GM23338 (cell line): ENCODE measurements around the gene SLC12A3. TPM values are rescaled to one million over a fixed set of nuclear protein-coding genes. Genes with fewer than 3 reads are reported as not detected.

Experiments used
- ATAC-seq: fragments of 200-7000 bp; cut with Tn5 transposase; 3 replicates; pipeline ENCODE4 v1.9.1; 2020
- DNase-seq: peaks from one replicate; pipeline ENCODE4 v3.0.0-alpha.2; 2015; ENCODE audit warnings: low spot score
- H2AFZ ChIP-seq: fragments of 200-600 bp; sonication (generic); 2 replicates; pipeline ENCODE4 v1.8.0; 2016; ENCODE audit warnings: antibody characterized with exemption, mild to moderate bottlenecking, moderate library complexity
- H3F3A ChIP-seq: fragments of 200-600 bp; sonication (generic); replicated peaks from 2 replicates; pipeline ENCODE4 v1.8.0; 2017; ENCODE audit warnings: antibody characterized with exemption, mixed run types, low read depth
- H3K27ac ChIP-seq: fragments of 200-600 bp; sonication (generic); 2 replicates; pipeline ENCODE4 v1.6.1; 2016; ENCODE audit warnings: low read depth
- H3K27me3 ChIP-seq: fragments of 200-600 bp; sonication (generic); 2 replicates; pipeline ENCODE4 v1.8.0; 2016; ENCODE audit warnings: mild to moderate bottlenecking, mixed run types, moderate library complexity; ENCODE audit not compliant: insufficient read depth
- H3K36me3 ChIP-seq: fragments of 200-600 bp; sonication (generic); 2 replicates; pipeline ENCODE4 v1.8.0; 2016; ENCODE audit warnings: mild to moderate bottlenecking; ENCODE audit not compliant: insufficient read depth
- H3K4me1 ChIP-seq: fragments of 200-600 bp; sonication (generic); 2 replicates; pipeline ENCODE4 v1.8.0; 2016; ENCODE audit warnings: mild to moderate bottlenecking, moderate library complexity; ENCODE audit not compliant: insufficient read depth
- H3K4me2 ChIP-seq: fragments of 200-600 bp; sonication (generic); 2 replicates; pipeline ENCODE4 v1.7.1; 2017; ENCODE audit warnings: mixed run types
- H3K4me3 ChIP-seq: fragments of 200-600 bp; sonication (generic); 2 replicates; pipeline ENCODE4 v1.6.1; 2016; ENCODE audit warnings: mixed run types
- H3K79me2 ChIP-seq: fragments of 200-600 bp; sonication (generic); replicated peaks from 2 replicates; pipeline ENCODE4 v1.8.0; 2017; ENCODE audit warnings: mild to moderate bottlenecking; ENCODE audit not compliant: insufficient read depth
- H3K9me2 ChIP-seq: fragments of 200-600 bp; sonication (generic); 2 replicates; pipeline ENCODE4 v1.8.0; 2017; ENCODE audit not compliant: insufficient read depth
- H4K20me1 ChIP-seq: fragments of 200-600 bp; sonication (generic); replicated peaks from 2 replicates; pipeline ENCODE4 v1.8.0; 2017; ENCODE audit warnings: mild to moderate bottlenecking; ENCODE audit not compliant: insufficient read depth
- H3K27ac Mint-ChIP-seq: 2 replicates; pipeline ENCODE4 v1.8.0; 2020; ENCODE audit warnings: inconsistent platforms, mild to moderate bottlenecking, moderate library complexity, mixed read lengths
- H3K27me3 Mint-ChIP-seq: 3 replicates; pipeline ENCODE4 v1.8.0; 2022; ENCODE audit warnings: low read depth, mild to moderate bottlenecking, moderate library complexity, mixed read lengths, inconsistent platforms; ENCODE audit not compliant: insufficient read depth, poor library complexity
- H3K36me3 Mint-ChIP-seq: 3 replicates; pipeline ENCODE4 v1.8.0; 2021; ENCODE audit warnings: low read depth, mild to moderate bottlenecking, inconsistent platforms, moderate library complexity, mixed read lengths
- H3K4me1 Mint-ChIP-seq: 3 replicates; pipeline ENCODE4 v1.8.0; 2020; ENCODE audit warnings: mild to moderate bottlenecking, inconsistent platforms, mixed read lengths
- H3K4me3 Mint-ChIP-seq: 3 replicates; pipeline ENCODE4 v1.8.0; 2021; ENCODE audit warnings: moderate library complexity, mild to moderate bottlenecking, inconsistent platforms, mixed read lengths
- H3K9me3 Mint-ChIP-seq: 3 replicates; pipeline ENCODE4 v1.8.0; 2020; ENCODE audit warnings: moderate library complexity, mild to moderate bottlenecking, inconsistent platforms, mixed read lengths
- CREB1 ChIP-seq: fragments of 250-450 bp; sonication (Bioruptor Pico); IDR thresholded peaks from 2 replicates; pipeline ENCODE4 v1.5.0; 2020; ENCODE audit warnings: low read depth, mild to moderate bottlenecking, moderate library complexity
- EZH2 ChIP-seq: fragments of 200-600 bp; sonication (generic); IDR thresholded peaks from one replicate; pipeline ENCODE4 v1.8.0; 2017; ENCODE audit warnings: antibody characterized with exemption, mild to moderate bottlenecking, low read depth; ENCODE audit not compliant: unreplicated experiment
- JUNB ChIP-seq: IDR thresholded peaks from one replicate; pipeline ENCODE4 v1.6.1; 2016; ENCODE audit warnings: antibody characterized with exemption; ENCODE audit not compliant: unreplicated experiment
- NANOG ChIP-seq: IDR thresholded peaks from 2 replicates; pipeline ENCODE4 v1.6.1; 2016; ENCODE audit warnings: antibody characterized with exemption, borderline replicate concordance
- ZNF114 ChIP-seq: fragments of 250-450 bp; sonication (Bioruptor Pico); IDR thresholded peaks from 2 replicates; pipeline ENCODE4 v1.5.0; 2020; ENCODE audit warnings: mild to moderate bottlenecking, moderate library complexity
- ZNF331 ChIP-seq: fragments of 250-450 bp; sonication (Bioruptor Pico); IDR thresholded peaks from 2 replicates; pipeline ENCODE4 v1.5.0; 2020; ENCODE audit warnings: low read depth, mild to moderate bottlenecking, moderate library complexity
- polyA plus RNA-seq: library from polyadenylated mRNA; unstranded; fragments of >200 nt; fragmentation: Nextera tagmentation; extraction: Ambion mirVana; gene quantifications from 2 replicates; pipeline ENCODE4 v1.2.1, GENCODE V29; 2016
- total RNA-seq: library from RNA; depleted of rRNA; stranded (reverse); fragments of >200 nt; shearing (Covaris generic); gene quantifications from 2 replicates; pipeline ENCODE4 v1.2.3, GENCODE V29; 2014
- TF ChIP-seq, protein P1 (sequence below): IDR thresholded peaks from one replicate; pipeline ENCODE4 v1.6.1; 2018; ENCODE audit warnings: antibody characterized with exemption; ENCODE audit not compliant: unreplicated experiment
- TF ChIP-seq, protein P2 (sequence below): fragments of 250-450 bp; sonication (Bioruptor Pico); IDR thresholded peaks from 2 replicates; pipeline ENCODE4 v1.5.0; 2020; ENCODE audit warnings: mild to moderate bottlenecking, moderate library complexity
- TF ChIP-seq, protein P3 (sequence below): IDR thresholded peaks from 2 replicates; pipeline ENCODE4 v1.6.1; 2016; ENCODE audit warnings: antibody characterized with exemption

Gene SLC12A3
- total and polyA plus RNA-seq, 2 experiments from 2014 or later, result not detected

DNA sequence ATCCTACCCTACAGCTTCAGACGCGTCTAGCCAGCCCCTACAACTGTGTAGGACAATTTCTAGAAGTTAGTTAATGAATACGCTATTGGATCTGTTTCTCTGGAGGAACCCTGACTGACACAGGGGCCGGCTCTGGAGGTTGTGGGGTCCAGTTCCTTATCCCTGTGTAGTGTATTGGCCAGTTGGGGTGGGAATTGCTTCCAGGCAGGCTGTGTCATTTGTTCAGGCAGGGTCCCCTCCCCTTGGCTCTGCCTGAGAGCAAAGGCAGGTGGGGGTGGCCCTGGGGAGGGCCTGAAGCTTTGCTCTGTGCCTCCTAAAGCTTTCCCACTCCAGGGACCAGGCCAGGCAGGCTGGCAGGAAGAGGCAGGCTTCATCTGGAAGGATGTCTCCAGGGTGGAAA is 85.0 kb downstream of the SLC12A3 start:
- Histone ChIP-seq H3K79me2 (no peaks in the 10 kb centered on the region), H3F3A (no peaks in the 10 kb centered on the region), H3K27ac (no peak overlapping the region), H2AFZ (no peak overlapping the region), H3K4me2 (no peak overlapping the region), H4K20me1 (no peaks in the 10 kb centered on the region), H3K27me3 (no peaks in the 10 kb centered on the region), H3K36me3 (no peaks in the 10 kb centered on the region), H3K9me2 (no peaks in the 10 kb centered on the region), H3K4me3 (no peak overlapping the region), H3K4me1 (no peaks in the 10 kb centered on the region)
- no peak for ATAC-seq
- no peak for TF ChIP-seq JUNB
- TF ChIP-seq ZNF331 (CRISPR knock-in tag), result no peak
- no peak for TF ChIP-seq EZH2
- TF ChIP-seq, protein P1, sequence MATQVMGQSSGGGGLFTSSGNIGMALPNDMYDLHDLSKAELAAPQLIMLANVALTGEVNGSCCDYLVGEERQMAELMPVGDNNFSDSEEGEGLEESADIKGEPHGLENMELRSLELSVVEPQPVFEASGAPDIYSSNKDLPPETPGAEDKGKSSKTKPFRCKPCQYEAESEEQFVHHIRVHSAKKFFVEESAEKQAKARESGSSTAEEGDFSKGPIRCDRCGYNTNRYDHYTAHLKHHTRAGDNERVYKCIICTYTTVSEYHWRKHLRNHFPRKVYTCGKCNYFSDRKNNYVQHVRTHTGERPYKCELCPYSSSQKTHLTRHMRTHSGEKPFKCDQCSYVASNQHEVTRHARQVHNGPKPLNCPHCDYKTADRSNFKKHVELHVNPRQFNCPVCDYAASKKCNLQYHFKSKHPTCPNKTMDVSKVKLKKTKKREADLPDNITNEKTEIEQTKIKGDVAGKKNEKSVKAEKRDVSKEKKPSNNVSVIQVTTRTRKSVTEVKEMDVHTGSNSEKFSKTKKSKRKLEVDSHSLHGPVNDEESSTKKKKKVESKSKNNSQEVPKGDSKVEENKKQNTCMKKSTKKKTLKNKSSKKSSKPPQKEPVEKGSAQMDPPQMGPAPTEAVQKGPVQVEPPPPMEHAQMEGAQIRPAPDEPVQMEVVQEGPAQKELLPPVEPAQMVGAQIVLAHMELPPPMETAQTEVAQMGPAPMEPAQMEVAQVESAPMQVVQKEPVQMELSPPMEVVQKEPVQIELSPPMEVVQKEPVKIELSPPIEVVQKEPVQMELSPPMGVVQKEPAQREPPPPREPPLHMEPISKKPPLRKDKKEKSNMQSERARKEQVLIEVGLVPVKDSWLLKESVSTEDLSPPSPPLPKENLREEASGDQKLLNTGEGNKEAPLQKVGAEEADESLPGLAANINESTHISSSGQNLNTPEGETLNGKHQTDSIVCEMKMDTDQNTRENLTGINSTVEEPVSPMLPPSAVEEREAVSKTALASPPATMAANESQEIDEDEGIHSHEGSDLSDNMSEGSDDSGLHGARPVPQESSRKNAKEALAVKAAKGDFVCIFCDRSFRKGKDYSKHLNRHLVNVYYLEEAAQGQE, result no peak
- no peak for TF ChIP-seq ZNF114 (CRISPR knock-in tag)
- TF ChIP-seq NANOG, result no peak
- TF ChIP-seq, protein P2, sequence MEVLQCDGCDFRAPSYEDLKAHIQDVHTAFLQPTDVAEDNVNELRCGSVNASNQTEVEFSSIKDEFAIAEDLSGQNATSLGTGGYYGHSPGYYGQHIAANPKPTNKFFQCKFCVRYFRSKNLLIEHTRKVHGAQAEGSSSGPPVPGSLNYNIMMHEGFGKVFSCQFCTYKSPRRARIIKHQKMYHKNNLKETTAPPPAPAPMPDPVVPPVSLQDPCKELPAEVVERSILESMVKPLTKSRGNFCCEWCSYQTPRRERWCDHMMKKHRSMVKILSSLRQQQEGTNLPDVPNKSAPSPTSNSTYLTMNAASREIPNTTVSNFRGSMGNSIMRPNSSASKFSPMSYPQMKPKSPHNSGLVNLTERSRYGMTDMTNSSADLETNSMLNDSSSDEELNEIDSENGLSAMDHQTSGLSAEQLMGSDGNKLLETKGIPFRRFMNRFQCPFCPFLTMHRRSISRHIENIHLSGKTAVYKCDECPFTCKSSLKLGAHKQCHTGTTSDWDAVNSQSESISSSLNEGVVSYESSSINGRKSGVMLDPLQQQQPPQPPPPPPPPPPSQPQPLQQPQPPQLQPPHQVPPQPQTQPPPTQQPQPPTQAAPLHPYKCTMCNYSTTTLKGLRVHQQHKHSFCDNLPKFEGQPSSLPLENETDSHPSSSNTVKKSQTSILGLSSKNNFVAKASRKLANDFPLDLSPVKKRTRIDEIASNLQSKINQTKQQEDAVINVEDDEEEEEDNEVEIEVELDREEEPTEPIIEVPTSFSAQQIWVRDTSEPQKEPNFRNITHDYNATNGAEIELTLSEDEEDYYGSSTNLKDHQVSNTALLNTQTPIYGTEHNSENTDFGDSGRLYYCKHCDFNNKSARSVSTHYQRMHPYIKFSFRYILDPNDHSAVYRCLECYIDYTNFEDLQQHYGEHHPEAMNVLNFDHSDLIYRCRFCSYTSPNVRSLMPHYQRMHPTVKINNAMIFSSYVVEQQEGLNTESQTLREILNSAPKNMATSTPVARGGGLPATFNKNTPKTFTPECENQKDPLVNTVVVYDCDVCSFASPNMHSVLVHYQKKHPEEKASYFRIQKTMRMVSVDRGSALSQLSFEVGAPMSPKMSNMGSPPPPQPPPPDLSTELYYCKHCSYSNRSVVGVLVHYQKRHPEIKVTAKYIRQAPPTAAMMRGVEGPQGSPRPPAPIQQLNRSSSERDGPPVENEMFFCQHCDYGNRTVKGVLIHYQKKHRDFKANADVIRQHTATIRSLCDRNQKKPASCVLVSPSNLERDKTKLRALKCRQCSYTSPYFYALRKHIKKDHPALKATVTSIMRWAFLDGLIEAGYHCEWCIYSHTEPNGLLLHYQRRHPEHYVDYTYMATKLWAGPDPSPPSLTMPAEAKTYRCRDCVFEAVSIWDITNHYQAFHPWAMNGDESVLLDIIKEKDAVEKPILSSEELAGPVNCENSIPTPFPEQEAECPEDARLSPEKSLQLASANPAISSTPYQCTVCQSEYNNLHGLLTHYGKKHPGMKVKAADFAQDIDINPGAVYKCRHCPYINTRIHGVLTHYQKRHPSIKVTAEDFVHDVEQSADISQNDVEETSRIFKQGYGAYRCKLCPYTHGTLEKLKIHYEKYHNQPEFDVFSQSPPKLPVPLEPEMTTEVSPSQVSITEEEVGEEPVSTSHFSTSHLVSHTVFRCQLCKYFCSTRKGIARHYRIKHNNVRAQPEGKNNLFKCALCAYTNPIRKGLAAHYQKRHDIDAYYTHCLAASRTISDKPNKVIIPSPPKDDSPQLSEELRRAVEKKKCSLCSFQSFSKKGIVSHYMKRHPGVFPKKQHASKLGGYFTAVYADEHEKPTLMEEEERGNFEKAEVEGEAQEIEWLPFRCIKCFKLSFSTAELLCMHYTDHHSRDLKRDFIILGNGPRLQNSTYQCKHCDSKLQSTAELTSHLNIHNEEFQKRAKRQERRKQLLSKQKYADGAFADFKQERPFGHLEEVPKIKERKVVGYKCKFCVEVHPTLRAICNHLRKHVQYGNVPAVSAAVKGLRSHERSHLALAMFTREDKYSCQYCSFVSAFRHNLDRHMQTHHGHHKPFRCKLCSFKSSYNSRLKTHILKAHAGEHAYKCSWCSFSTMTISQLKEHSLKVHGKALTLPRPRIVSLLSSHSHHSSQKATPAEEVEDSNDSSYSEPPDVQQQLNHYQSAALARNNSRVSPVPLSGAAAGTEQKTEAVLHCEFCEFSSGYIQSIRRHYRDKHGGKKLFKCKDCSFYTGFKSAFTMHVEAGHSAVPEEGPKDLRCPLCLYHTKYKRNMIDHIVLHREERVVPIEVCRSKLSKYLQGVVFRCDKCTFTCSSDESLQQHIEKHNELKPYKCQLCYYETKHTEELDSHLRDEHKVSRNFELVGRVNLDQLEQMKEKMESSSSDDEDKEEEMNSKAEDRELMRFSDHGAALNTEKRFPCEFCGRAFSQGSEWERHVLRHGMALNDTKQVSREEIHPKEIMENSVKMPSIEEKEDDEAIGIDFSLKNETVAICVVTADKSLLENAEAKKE (CRISPR knock-in tag), result no peak
- TF ChIP-seq, protein P3, sequence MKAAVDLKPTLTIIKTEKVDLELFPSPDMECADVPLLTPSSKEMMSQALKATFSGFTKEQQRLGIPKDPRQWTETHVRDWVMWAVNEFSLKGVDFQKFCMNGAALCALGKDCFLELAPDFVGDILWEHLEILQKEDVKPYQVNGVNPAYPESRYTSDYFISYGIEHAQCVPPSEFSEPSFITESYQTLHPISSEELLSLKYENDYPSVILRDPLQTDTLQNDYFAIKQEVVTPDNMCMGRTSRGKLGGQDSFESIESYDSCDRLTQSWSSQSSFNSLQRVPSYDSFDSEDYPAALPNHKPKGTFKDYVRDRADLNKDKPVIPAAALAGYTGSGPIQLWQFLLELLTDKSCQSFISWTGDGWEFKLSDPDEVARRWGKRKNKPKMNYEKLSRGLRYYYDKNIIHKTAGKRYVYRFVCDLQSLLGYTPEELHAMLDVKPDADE, result no peak
- no peak for TF ChIP-seq CREB1
- Mint-ChIP-seq H3K4me3 (no peak overlapping the region), H3K36me3 (peaks cover 1% of the 10 kb centered on the region; the same call in 1 of the 3 replicates), H3K4me1 (peaks cover 9% of the 10 kb centered on the region; the same call in 2 of the 3 replicates), H3K27me3 (peaks cover 14% of the 10 kb centered on the region), H3K27ac (no peak overlapping the region), H3K9me3 (peaks cover under 1% of the 10 kb centered on the region; the same call in 1 of the 3 replicates)
- no peak for DNase-seq
